OCI-LY7 (cell line): ENCODE data around the gene FN3KRP. TPM values are rescaled to one million over a fixed set of nuclear protein-coding genes. Genes with fewer than 3 reads are reported as not detected.

Experiments used
- BruUV-seq: library from RNA; stranded (reverse); fragments of 400-500 nt; replicated peaks from 2 replicates; lab custom pipeline; 2021; lab: Mats Ljungman, UMichigan
- CTCF ChIA-PET: fragments of 300-600 bp; sonication (Branson Sonifier 250); formaldehyde crosslinking; loops from one replicate; lab custom pipeline; 2022; ENCODE audit warnings: antibody characterized with exemption; ENCODE audit not compliant: unreplicated experiment; lab: Charles Lee
- POLR2A ChIA-PET: fragments of 300-600 bp; sonication (Branson Sonifier 250); formaldehyde crosslinking; loops from one replicate; lab custom pipeline; 2022; ENCODE audit warnings: antibody characterized with exemption; lab: Charles Lee
- DNase-seq: peaks from one replicate; pipeline ENCODE4 v3.0.0-alpha.2; 2015; ENCODE audit warnings: low spot score
- H2AFZ ChIP-seq: fragments of 200-600 bp; sonication (generic), shearing (Covaris generic); 2 replicates; pipeline ENCODE4 v1.6.1; 2014; ENCODE audit warnings: mild to moderate bottlenecking, antibody characterized with exemption, low read length, moderate library complexity
- H3K27ac ChIP-seq: fragments of 200-600 bp; sonication (generic); 2 replicates; pipeline ENCODE4 v1.5.1; 2014; ENCODE audit warnings: mixed run types, low read depth, mild to moderate bottlenecking, moderate library complexity, low read length, inconsistent platforms; ENCODE audit not compliant: poor library complexity, severe bottlenecking
- H3K36me3 ChIP-seq: fragments of 200-600 bp; sonication (generic); 2 replicates; pipeline ENCODE4 v1.6.1; 2014; ENCODE audit warnings: mild to moderate bottlenecking, antibody characterized with exemption, low read length, moderate library complexity, mixed read lengths; ENCODE audit not compliant: insufficient read depth
- H3K4me1 ChIP-seq: fragments of 200-600 bp; sonication (generic); 2 replicates; pipeline ENCODE4 v1.5.1; 2014; ENCODE audit warnings: mild to moderate bottlenecking, low read length; ENCODE audit not compliant: insufficient read depth, poor library complexity, severe bottlenecking
- H3K4me2 ChIP-seq: fragments of 200-600 bp; sonication (generic); 2 replicates; pipeline ENCODE4 v1.6.1; 2014; ENCODE audit warnings: mild to moderate bottlenecking, low read length
- H3K4me3 ChIP-seq: fragments of 200-600 bp; sonication (generic); 2 replicates; pipeline ENCODE4 v1.5.1; 2014; ENCODE audit warnings: mild to moderate bottlenecking, low read depth, low read length; ENCODE audit not compliant: poor library complexity, severe bottlenecking
- H3K79me2 ChIP-seq: fragments of 200-600 bp; sonication (generic); 2 replicates; pipeline ENCODE4 v1.6.1; 2016; ENCODE audit warnings: low read depth, mild to moderate bottlenecking, low read length, moderate library complexity, mixed read lengths; ENCODE audit not compliant: insufficient read depth
- H3K9me2 ChIP-seq: fragments of 200-600 bp; sonication (generic); 2 replicates; pipeline ENCODE4 v1.6.1; 2016; ENCODE audit warnings: mild to moderate bottlenecking, low read length, mixed read lengths; ENCODE audit not compliant: insufficient read depth
- H3K9me3 ChIP-seq: fragments of 200-600 bp; sonication (generic); 2 replicates; pipeline ENCODE4 v1.6.1; 2014; ENCODE audit warnings: mild to moderate bottlenecking, mixed run types, low read length, mixed read lengths
- H4K20me1 ChIP-seq: fragments of 200-600 bp; sonication (generic); 2 replicates; pipeline ENCODE4 v1.6.1; 2014; ENCODE audit warnings: mild to moderate bottlenecking, antibody characterized with exemption, low read length, moderate library complexity, mixed read lengths; ENCODE audit not compliant: insufficient read depth
- EZH2phosphoT487 ChIP-seq: fragments of 200-600 bp; sonication (generic); IDR thresholded peaks from 2 replicates; pipeline ENCODE4 v1.6.1; 2018; ENCODE audit warnings: low read depth, borderline replicate concordance, mild to moderate bottlenecking, mixed run types, antibody characterized with exemption, low read length, moderate library complexity, mixed read lengths
- intact Hi-C: fragments of 100-400 bp; cut with micrococcal nuclease; formaldehyde crosslinking; loops from one replicate; pipeline ENCODE4 v1.10.0; 2022; ENCODE audit not compliant: unreplicated experiment
- total RNA-seq, 2 experiments: library from RNA; depleted of rRNA in 1 of 2; stranded (reverse); fragments of >200 nt in 1 of 2; shearing (Covaris generic) in 1 of 2; gene quantifications; 2 replicates each; pipeline ENCODE4 v1.2.3, GENCODE V29; 2014 to 2022
- TF ChIP-seq, protein P1 (sequence below): fragments of 200-600 bp; sonication (generic); conservative IDR thresholded peaks from 2 replicates; pipeline ENCODE4 v1.5.1; 2014; ENCODE audit warnings: mild to moderate bottlenecking, antibody characterized with exemption, low read length, moderate library complexity, mixed read lengths

FN3KRP gene
- total RNA-seq, 2 experiments from 2014 or later, result 52.1 to 91.8 TPM

DNA sequence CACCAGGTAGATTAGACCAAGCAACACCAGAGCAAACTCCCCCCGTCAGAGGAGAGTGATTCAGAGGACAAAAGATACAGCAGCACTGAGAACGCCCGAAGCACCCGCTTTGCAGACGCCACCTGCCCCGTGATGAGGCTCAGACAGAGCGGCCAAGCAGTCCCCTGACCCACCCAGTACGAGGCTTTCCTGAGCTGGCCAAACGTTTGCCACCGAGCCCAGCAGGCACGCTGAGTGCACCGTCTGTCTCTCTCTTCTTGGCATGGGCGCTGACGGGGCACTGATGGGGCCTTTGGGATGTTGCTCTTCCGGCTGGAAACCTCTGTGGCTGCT is 48.9 kb upstream of the FN3KRP start:
- ChIA-PET CTCF (no interaction called here), POLR2A (interaction anchor here (0.8 kb wide), 1 partner anchor 11 kb away, joined by 3 read pairs; no protein-coding TSS in a partner anchor)
- Histone ChIP-seq H4K20me1 (no peaks in the 10 kb centered on the region), H3K36me3 (no peaks in the 10 kb centered on the region), H3K79me2 (no peaks in the 10 kb centered on the region), H3K4me2 (no peak overlapping the region), H3K4me3 (no peak overlapping the region), H2AFZ (no peak overlapping the region), H3K9me2 (no peaks in the 10 kb centered on the region), H3K9me3 (no peaks in the 10 kb centered on the region), H3K27ac (no peak overlapping the region), H3K4me1 (peaks cover 6% of the 10 kb centered on the region)
- intact Hi-C loops, result loop anchor here (5.0 kb wide), 1 partner anchor 80 kb away; no protein-coding TSS in a partner anchor
- BruUV-seq, result no TSS peak
- no peak for DNase-seq
- TF ChIP-seq, protein P1, sequence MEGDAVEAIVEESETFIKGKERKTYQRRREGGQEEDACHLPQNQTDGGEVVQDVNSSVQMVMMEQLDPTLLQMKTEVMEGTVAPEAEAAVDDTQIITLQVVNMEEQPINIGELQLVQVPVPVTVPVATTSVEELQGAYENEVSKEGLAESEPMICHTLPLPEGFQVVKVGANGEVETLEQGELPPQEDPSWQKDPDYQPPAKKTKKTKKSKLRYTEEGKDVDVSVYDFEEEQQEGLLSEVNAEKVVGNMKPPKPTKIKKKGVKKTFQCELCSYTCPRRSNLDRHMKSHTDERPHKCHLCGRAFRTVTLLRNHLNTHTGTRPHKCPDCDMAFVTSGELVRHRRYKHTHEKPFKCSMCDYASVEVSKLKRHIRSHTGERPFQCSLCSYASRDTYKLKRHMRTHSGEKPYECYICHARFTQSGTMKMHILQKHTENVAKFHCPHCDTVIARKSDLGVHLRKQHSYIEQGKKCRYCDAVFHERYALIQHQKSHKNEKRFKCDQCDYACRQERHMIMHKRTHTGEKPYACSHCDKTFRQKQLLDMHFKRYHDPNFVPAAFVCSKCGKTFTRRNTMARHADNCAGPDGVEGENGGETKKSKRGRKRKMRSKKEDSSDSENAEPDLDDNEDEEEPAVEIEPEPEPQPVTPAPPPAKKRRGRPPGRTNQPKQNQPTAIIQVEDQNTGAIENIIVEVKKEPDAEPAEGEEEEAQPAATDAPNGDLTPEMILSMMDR, result no peak
- TF ChIP-seq EZH2phosphoT487, result no peak

GRCh38 chr17:82668024-82668630 is 48.4 kb upstream of the FN3KRP start:
- H3K4me1 ChIP-seq, result peaks cover 6% of the 10 kb centered on the region
- no peak overlapping the region for H3K27ac ChIP-seq
- H3K9me2 ChIP-seq, result no peaks in the 10 kb centered on the region
- intact Hi-C loops, result loop anchor here (1.0 to 5.0 kb wide), 2 partner anchors 79 to 99 kb away; no protein-coding TSS in a partner anchor
- TF ChIP-seq, protein P1, result no peak
- no peak for TF ChIP-seq EZH2phosphoT487
- 0 out of 2 replicates have a peak overlapping the region, but pooled peaks have one; percentile 14 for H2AFZ ChIP-seq
- no peaks in the 10 kb centered on the region for H4K20me1 ChIP-seq
- POLR2A ChIA-PET, result interaction anchor here (0.8 kb wide), 1 partner anchor 10 kb away, joined by 3 read pairs; no protein-coding TSS in a partner anchor
- no peaks in the 10 kb centered on the region for H3K9me3 ChIP-seq
- H3K4me3 ChIP-seq, result no peak overlapping the region
- BruUV-seq, result no TSS peak
- no peak for DNase-seq
- H3K36me3 ChIP-seq, result no peaks in the 10 kb centered on the region
- CTCF ChIA-PET, result interaction anchor here (1.4 kb wide), 1 partner anchor 9 kb away, joined by 4 read pairs; no protein-coding TSS in a partner anchor
- no peak overlapping the region for H3K4me2 ChIP-seq
- H3K79me2 ChIP-seq, result no peaks in the 10 kb centered on the region

GRCh38 chr17:82668631-82669099 is 47.8 kb upstream of the FN3KRP start:
- Histone ChIP-seq H2AFZ (peak overlapping the region; percentile 14; the same call in 1 of the 2 replicates), H3K79me2 (no peaks in the 10 kb centered on the region), H3K4me3 (no peak overlapping the region), H3K36me3 (no peaks in the 10 kb centered on the region), H3K9me3 (no peaks in the 10 kb centered on the region), H3K4me2 (peak overlapping the region; percentile 6; the same call in 1 of the 2 replicates), H3K4me1 (peaks cover 6% of the 10 kb centered on the region), H4K20me1 (no peaks in the 10 kb centered on the region), H3K27ac (no peak overlapping the region), H3K9me2 (no peaks in the 10 kb centered on the region)
- BruUV-seq, result no TSS peak
- ChIA-PET POLR2A (no interaction called here), CTCF (interaction anchor here (0.7 to 1.4 kb wide), 2 partner anchors 8 to 110 kb away, joined by 3 to 4 read pairs; no protein-coding TSS in a partner anchor)
- intact Hi-C loops, result loop anchor here (1.0 to 5.0 kb wide), 2 partner anchors 79 to 99 kb away; no protein-coding TSS in a partner anchor
- DNase-seq, result peak; percentile 73
- TF ChIP-seq EZH2phosphoT487, result no peak
- TF ChIP-seq, protein P1, result peak; percentile 80
